MM.1S (cell line): ENCODE results near the gene MRM1.

ENCODE experiments used
- DNase-seq: peaks from one replicate; pipeline ENCODE4 v3.0.0-alpha.2; 2015
- H2AFZ ChIP-seq: fragments of 300-600 bp; sonication (generic); 2 replicates; pipeline ENCODE4 v1.6.0; 2016; ENCODE audit warnings: antibody characterized with exemption, low read length
- H3F3A ChIP-seq: fragments of 300-600 bp; sonication (generic); 2 replicates; pipeline ENCODE4 v1.6.1; 2016; ENCODE audit warnings: mild to moderate bottlenecking, antibody characterized with exemption, low read length, moderate library complexity, mixed read lengths; ENCODE audit not compliant: insufficient read depth
- H3K27ac ChIP-seq: fragments of 300-600 bp; sonication (generic); 2 replicates; pipeline ENCODE4 v1.5.1; 2016; ENCODE audit warnings: mild to moderate bottlenecking, low read length
- H3K27me3 ChIP-seq: fragments of 300-600 bp; sonication (generic); replicated peaks from 2 replicates; pipeline ENCODE4 v1.6.0; 2016; ENCODE audit warnings: low read length; ENCODE audit not compliant: insufficient read depth
- H3K36me3 ChIP-seq: fragments of 300-600 bp; sonication (generic); replicated peaks from 2 replicates; pipeline ENCODE4 v1.6.1; 2016; ENCODE audit warnings: mild to moderate bottlenecking, low read length, mixed read lengths; ENCODE audit not compliant: insufficient read depth
- H3K4me1 ChIP-seq: fragments of 300-600 bp; sonication (generic); 2 replicates; pipeline ENCODE4 v1.6.1; 2016; ENCODE audit warnings: low read length, mixed read lengths
- H3K4me2 ChIP-seq: fragments of 300-600 bp; sonication (generic); 2 replicates; pipeline ENCODE4 v1.6.0; 2016; ENCODE audit warnings: low read depth, low read length
- H3K4me3 ChIP-seq: fragments of 300-600 bp; sonication (generic); 2 replicates; pipeline ENCODE4 v1.5.1; 2016; ENCODE audit warnings: low read length, mixed read lengths
- H3K79me2 ChIP-seq: fragments of 300-600 bp; sonication (generic); 2 replicates; pipeline ENCODE4 v1.6.1; 2016; ENCODE audit warnings: mixed run types, low read length, mixed read lengths
- H3K9ac ChIP-seq: fragments of 300-600 bp; sonication (generic); 2 replicates; pipeline ENCODE4 v1.6.1; 2016; ENCODE audit warnings: low read length, mixed read lengths
- H3K9me2 ChIP-seq: fragments of 300-600 bp; sonication (generic); replicated peaks from 2 replicates; pipeline ENCODE4 v1.6.1; 2016; ENCODE audit warnings: mild to moderate bottlenecking, low read length, mixed read lengths; ENCODE audit not compliant: insufficient read depth
- H3K9me3 ChIP-seq: fragments of 300-600 bp; sonication (generic); replicated peaks from 2 replicates; pipeline ENCODE4 v1.6.1; 2016; ENCODE audit warnings: mild to moderate bottlenecking, low read length, mixed read lengths; ENCODE audit not compliant: insufficient read depth
- H4K20me1 ChIP-seq: fragments of 300-600 bp; sonication (generic); 2 replicates; pipeline ENCODE4 v1.6.1; 2016; ENCODE audit warnings: mild to moderate bottlenecking, low read length, moderate library complexity, mixed read lengths; ENCODE audit not compliant: insufficient read depth
- CTCF ChIP-seq: fragments of 300-600 bp; sonication (generic); IDR thresholded peaks from 2 replicates; pipeline ENCODE4 v1.5.1; 2016; ENCODE audit warnings: antibody characterized with exemption, low read length, mixed read lengths
- EZH2 ChIP-seq: fragments of 300-600 bp; sonication (generic); optimal IDR thresholded peaks from 2 replicates; pipeline ENCODE3; 2017; ENCODE audit warnings: low read depth, mild to moderate bottlenecking, antibody characterized with exemption, low read length, mixed read lengths
- EZH2phosphoT487 ChIP-seq: fragments of 300-600 bp; sonication (generic); IDR thresholded peaks from 2 replicates; pipeline ENCODE4 v1.6.1; 2018; ENCODE audit warnings: antibody characterized with exemption, low read length

MRM1 gene

GRCh38 chr17:36645422-36645821 is 44.0 kb downstream of the MRM1 start:
- no peak overlapping the region for H2AFZ ChIP-seq
- H3K27ac ChIP-seq, result no peak overlapping the region
- no peaks in the 10 kb centered on the region for H3K36me3 ChIP-seq
- no peak overlapping the region for H3K9ac ChIP-seq
- no peaks in the 10 kb centered on the region for H3F3A ChIP-seq
- no peaks in the 10 kb centered on the region for H3K9me3 ChIP-seq
- DNase-seq, result no peak
- no peaks in the 10 kb centered on the region for H4K20me1 ChIP-seq
- H3K4me3 ChIP-seq, result no peak overlapping the region
- no peak for TF ChIP-seq EZH2phosphoT487
- no peak overlapping the region for H3K4me2 ChIP-seq
- H3K4me1 ChIP-seq, result no peaks in the 10 kb centered on the region
- H3K27me3 ChIP-seq, result peaks cover 69% of the 10 kb centered on the region
- no peaks in the 10 kb centered on the region for H3K79me2 ChIP-seq
- no peaks in the 10 kb centered on the region for H3K9me2 ChIP-seq

GRCh38 chr17:36647636-36648035 is 46.3 kb downstream of the MRM1 start:
- H3K4me3 ChIP-seq, result no peak overlapping the region
- peaks cover 46% of the 10 kb centered on the region for H3K27me3 ChIP-seq
- H3K9me2 ChIP-seq, result no peaks in the 10 kb centered on the region
- H3K79me2 ChIP-seq, result no peaks in the 10 kb centered on the region
- H3F3A ChIP-seq, result no peaks in the 10 kb centered on the region
- H3K9me3 ChIP-seq, result no peaks in the 10 kb centered on the region
- no peak for DNase-seq
- no peak overlapping the region for H3K27ac ChIP-seq
- no peaks in the 10 kb centered on the region for H4K20me1 ChIP-seq
- no peaks in the 10 kb centered on the region for H3K4me1 ChIP-seq
- H3K9ac ChIP-seq, result no peak overlapping the region
- no peak overlapping the region for H3K4me2 ChIP-seq
- no peaks in the 10 kb centered on the region for H3K36me3 ChIP-seq
- no peak overlapping the region for H2AFZ ChIP-seq
- no peak for TF ChIP-seq EZH2
- no peak for TF ChIP-seq CTCF
- no peak for TF ChIP-seq EZH2phosphoT487

- H3K27ac ChIP-seq, result no peak overlapping the region
- TF ChIP-seq EZH2phosphoT487 (no peak), CTCF (no peak), EZH2 (no peak)
- H3K9me3 ChIP-seq, result no peaks in the 10 kb centered on the region
- H3K9ac ChIP-seq, result no peak overlapping the region
- no peaks in the 10 kb centered on the region for H3F3A ChIP-seq
- no peak overlapping the region for H2AFZ ChIP-seq
- H3K36me3 ChIP-seq, result no peaks in the 10 kb centered on the region
- H3K79me2 ChIP-seq, result no peaks in the 10 kb centered on the region
- H3K4me2 ChIP-seq, result no peak overlapping the region
- no peaks in the 10 kb centered on the region for H3K4me1 ChIP-seq
- H3K9me2 ChIP-seq, result no peaks in the 10 kb centered on the region
- H4K20me1 ChIP-seq, result no peaks in the 10 kb centered on the region
- peaks cover 27% of the 10 kb centered on the region for H3K27me3 ChIP-seq
- no peak for DNase-seq
- no peak overlapping the region for H3K4me3 ChIP-seq
Measured at GRCh38 chr17:36650096-36650775, 48.9 kb downstream of the MRM1 start.

GRCh38 chr17:36653374-36653773 is 52.0 kb downstream of the MRM1 start:
- Histone ChIP-seq H4K20me1 (no peaks in the 10 kb centered on the region), H3K4me2 (no peak overlapping the region), H3K79me2 (no peaks in the 10 kb centered on the region), H3K4me1 (no peaks in the 10 kb centered on the region), H3K27me3 (peaks cover 13% of the 10 kb centered on the region), H3K4me3 (no peak overlapping the region), H2AFZ (no peak overlapping the region), H3K9ac (no peak overlapping the region), H3K36me3 (no peaks in the 10 kb centered on the region), H3K9me2 (no peaks in the 10 kb centered on the region), H3F3A (no peaks in the 10 kb centered on the region), H3K27ac (no peak overlapping the region), H3K9me3 (no peaks in the 10 kb centered on the region)
- DNase-seq, result no peak
- no peak for TF ChIP-seq EZH2phosphoT487
- TF ChIP-seq EZH2, result no peak
- TF ChIP-seq CTCF, result no peak
